GM13977 (cell line): Measurements from ENCODE around the gene VGLL4.
"Not testable (repeated sequence)": the region's sequence is repeated elsewhere in the genome, so short reads cannot be mapped to it uniquely, and the experiment has no call there.

Experiments
- DNase-seq: peaks from one replicate; pipeline ENCODE4 v3.0.0; 2012; ENCODE audit warnings: low spot score
- in situ Hi-C: fragments of 300-500 bp; cut with MboI; formaldehyde crosslinking; loops from one replicate; pipeline ENCODE4 v1.12.0; 2022; ENCODE audit warnings: low sequenced_read_pairs, low pct_unique_long_range_greater_than_20kb, mixed read lengths, inconsistent platforms; ENCODE audit not compliant: unreplicated experiment
- TF ChIP-seq, protein P1 (sequence below): IDR thresholded peaks from 2 replicates; pipeline ENCODE4 v1.5.1; 2012; ENCODE audit warnings: mild to moderate bottlenecking, control low read depth; ENCODE audit not compliant: insufficient read depth; ENCODE audit errors: extremely low read depth, missing control alignments

Gene VGLL4

DNA sequence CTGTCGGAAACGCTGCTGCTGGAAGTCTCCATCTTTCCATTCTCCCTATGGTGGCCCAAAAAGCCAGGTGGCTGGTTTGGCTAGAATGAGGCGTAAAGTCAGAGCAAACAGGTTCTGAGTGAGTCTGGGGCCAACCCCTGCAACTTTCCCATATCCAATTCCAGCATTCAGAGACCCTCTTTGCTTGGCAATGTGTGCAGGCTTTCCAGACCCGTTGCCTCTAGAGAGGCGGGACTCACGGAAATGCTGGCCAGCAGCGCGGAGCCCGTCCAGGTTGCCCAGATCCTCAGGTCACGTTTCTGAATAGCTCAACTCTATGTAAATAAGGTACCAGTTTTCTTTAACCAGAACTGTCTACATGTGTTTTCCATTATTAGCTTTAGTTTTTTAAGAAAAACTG, 68.0 kb downstream of the VGLL4 start:
- DNase-seq, result no peak
- TF ChIP-seq, protein P1, sequence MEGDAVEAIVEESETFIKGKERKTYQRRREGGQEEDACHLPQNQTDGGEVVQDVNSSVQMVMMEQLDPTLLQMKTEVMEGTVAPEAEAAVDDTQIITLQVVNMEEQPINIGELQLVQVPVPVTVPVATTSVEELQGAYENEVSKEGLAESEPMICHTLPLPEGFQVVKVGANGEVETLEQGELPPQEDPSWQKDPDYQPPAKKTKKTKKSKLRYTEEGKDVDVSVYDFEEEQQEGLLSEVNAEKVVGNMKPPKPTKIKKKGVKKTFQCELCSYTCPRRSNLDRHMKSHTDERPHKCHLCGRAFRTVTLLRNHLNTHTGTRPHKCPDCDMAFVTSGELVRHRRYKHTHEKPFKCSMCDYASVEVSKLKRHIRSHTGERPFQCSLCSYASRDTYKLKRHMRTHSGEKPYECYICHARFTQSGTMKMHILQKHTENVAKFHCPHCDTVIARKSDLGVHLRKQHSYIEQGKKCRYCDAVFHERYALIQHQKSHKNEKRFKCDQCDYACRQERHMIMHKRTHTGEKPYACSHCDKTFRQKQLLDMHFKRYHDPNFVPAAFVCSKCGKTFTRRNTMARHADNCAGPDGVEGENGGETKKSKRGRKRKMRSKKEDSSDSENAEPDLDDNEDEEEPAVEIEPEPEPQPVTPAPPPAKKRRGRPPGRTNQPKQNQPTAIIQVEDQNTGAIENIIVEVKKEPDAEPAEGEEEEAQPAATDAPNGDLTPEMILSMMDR, result no peak
- in situ Hi-C loops, result no loop called here

DNA sequence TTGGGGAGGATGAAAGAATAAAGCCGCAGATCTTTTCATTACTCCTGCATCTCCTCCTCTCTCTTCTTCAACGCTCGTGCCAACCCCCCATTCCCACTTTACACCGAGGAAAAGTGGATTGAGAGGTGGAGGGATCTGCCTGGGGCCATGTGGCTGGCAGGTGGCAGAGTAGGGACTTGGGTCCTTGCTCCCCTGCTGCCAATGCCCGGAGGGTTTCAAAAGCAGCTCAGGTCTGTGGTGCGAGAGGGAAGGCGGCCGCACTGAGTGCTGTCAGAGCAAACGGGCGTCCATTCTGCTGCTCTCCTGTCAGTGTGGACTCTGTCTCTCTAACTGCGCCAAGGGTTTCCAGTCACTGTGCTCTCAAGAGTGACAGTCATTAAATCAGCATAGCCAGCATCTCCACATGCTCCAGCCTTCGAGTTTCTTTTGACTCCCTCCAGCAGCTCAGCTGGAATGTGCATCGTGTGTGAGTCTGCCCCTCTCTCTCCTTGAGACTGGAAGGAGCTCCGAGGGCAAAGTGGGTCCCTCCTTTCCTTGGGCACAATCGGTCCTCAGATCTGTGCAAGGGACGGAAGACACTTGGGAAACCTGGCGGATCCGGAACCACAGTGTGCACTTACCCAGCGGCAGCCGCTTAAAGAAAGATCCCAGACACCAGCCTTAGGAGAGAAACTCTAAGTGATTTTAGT, 68.6 kb downstream of the VGLL4 start:
- in situ Hi-C loops, result no loop called here
- DNase-seq, result no peak
- TF ChIP-seq, protein P1, result no peak

DNA sequence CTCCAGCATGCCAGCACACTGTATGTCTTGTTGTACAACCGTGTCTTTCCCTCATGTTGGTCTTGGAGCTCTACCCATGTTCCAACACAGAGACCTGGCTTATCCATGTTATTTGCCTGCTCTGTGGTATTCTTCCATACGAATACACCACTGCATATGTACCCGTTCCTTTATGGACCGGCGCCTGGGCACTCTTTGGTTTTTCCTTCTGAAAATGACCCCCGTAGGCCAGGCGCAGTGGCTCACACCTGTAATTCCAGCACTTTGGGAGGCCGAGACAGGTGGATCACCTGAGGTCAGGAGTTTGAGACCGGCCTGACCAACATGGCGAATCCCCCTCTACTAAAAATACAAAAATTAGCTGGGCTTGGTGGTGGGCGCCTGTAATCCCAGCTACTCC, 71.1 kb downstream of the VGLL4 start:
- in situ Hi-C loops, DNase-seq: not testable (repeated sequence)

DNA sequence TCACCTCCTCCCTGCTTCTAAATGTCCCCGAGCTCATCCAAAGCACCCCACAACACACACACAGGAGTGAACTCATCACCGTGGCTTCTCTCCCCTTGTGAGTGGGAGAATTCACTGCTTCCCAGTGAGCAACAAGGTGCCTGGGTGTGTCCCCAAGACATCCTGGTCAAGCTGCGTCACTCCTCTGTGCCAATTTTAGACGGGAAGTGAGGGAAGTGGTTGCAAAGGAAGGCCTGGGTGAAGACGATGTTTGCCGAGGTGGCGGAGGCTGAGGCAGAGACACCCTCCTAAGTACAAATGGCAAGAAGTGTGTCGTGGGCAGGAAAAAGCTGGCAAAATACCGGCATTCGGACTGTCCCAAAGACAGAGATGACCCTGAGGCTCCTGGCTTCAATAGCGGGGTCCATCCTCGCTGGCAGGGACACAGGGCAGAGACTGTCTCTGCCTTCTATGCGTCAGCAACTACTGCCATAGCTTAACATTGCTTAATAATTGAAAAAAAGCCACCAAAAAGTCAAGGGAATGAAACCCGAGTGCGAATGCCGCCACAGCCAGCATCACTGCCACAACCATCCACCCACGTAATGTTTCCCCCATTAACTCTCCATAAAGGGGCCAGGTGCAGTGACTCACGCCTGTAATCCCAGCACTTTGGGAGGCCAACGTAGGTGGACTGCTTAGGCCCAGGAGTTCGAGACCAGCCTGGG, 72.8 kb downstream of the VGLL4 start:
- TF ChIP-seq, protein P1, result no peak
- in situ Hi-C loops, result no loop called here
- no peak for DNase-seq

DNA sequence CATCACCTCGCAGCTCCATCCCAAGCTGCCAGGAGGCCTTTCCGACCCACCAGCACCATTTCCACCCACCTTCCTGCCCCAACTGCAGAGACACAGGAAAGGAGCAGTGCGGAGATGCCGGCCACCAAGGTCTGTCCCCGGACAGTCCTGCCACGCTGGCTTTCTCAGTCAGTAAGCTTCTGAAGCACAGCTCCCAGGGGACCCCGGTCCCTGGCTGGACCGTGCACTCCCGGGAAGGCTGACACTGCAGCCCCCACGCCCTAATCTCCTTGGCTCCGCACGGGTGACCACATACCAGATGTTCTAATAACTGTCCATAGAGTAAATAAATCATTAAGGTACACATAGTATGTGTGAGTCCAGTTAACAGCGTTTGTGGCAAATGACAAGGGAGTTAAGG, 73.5 kb downstream of the VGLL4 start:
- DNase-seq, result no peak
- in situ Hi-C loops, result no loop called here
- TF ChIP-seq, protein P1, result no peak

DNA sequence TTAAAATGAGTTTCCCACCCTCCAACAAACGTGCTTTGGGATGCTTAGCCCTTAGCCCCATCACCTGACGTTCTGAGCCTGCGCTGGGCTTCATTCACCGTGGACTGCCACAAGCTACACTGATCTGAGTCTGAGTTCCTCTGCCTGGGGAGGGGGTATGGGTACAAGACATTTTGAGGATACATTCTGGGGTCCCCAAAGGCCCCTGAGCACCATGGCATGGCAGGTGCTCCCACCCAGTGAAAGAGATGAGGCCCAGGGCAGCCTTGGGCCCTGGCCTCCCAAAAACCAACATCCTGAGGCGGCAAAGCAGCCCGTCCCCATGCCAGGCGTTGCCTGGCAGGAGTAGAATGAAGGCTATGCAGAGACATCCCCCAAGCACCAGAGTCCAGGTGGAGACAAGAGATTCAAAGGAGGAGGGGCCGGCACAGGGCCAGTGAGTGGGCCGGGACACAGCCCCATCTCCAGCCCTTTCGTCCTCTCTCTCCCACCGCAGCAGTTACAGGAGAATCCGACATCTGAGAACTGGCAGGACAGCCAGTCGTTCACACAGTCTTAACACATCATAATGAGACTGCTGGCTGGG, 74.5 kb downstream of the VGLL4 start:
- TF ChIP-seq, protein P1, result no peak
- in situ Hi-C loops, result no loop called here
- no peak for DNase-seq
